AG09319 (cell line): ENCODE data around the gene MINK1.
"Not testable (repeated sequence)": the region's sequence is repeated elsewhere in the genome, so short reads cannot be mapped to it uniquely, and the experiment has no call there.

Experiments used
- DNase-seq: peaks from one replicate; pipeline ENCODE4 v3.0.0-alpha.2; 2010; ENCODE audit warnings: low read depth; ENCODE audit errors: extremely low read depth
- TF ChIP-seq, protein P1 (sequence below): IDR thresholded peaks from 2 replicates; pipeline ENCODE4 v1.5.1; 2011; ENCODE audit warnings: low read depth, mild to moderate bottlenecking, inconsistent platforms, low read length, moderate library complexity

The MINK1 gene

DNA sequence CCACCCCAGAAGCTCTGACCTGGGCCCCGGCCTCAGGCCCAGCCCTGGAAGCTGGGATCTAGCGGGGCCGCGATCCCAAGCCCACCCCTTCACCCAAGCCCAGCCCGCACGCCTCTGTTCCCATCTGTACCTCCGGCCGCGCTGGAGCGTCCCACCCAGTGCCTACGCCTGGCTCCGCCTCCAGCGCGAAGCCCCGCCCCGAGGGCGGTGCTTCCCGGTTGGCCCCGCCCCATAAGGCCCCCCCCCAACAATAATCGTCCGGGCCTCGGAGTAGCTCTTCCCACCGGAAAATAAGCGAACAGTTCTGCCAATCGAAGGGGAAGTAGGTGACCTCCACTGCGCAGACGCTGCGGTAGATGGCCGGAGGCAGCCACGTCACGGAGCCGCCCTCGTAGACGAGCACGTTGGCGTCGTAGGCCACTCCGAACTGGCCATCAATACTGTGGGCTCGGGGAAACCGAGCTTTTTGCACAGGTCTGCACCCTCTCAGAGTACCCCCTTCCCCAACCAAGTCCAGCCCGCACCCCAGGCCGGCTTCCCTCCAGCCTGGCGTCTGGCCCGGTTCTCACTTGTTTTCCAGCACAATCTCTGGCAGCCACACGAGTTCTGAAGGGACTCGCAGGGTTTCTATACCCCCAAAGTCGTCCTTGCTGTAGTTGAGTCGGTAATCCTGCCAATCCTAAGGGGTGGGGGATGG, 68.7 kb downstream of the MINK1 start:
- DNase-seq = no peak
- TF ChIP-seq, protein P1, sequence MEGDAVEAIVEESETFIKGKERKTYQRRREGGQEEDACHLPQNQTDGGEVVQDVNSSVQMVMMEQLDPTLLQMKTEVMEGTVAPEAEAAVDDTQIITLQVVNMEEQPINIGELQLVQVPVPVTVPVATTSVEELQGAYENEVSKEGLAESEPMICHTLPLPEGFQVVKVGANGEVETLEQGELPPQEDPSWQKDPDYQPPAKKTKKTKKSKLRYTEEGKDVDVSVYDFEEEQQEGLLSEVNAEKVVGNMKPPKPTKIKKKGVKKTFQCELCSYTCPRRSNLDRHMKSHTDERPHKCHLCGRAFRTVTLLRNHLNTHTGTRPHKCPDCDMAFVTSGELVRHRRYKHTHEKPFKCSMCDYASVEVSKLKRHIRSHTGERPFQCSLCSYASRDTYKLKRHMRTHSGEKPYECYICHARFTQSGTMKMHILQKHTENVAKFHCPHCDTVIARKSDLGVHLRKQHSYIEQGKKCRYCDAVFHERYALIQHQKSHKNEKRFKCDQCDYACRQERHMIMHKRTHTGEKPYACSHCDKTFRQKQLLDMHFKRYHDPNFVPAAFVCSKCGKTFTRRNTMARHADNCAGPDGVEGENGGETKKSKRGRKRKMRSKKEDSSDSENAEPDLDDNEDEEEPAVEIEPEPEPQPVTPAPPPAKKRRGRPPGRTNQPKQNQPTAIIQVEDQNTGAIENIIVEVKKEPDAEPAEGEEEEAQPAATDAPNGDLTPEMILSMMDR = no peak

DNA sequence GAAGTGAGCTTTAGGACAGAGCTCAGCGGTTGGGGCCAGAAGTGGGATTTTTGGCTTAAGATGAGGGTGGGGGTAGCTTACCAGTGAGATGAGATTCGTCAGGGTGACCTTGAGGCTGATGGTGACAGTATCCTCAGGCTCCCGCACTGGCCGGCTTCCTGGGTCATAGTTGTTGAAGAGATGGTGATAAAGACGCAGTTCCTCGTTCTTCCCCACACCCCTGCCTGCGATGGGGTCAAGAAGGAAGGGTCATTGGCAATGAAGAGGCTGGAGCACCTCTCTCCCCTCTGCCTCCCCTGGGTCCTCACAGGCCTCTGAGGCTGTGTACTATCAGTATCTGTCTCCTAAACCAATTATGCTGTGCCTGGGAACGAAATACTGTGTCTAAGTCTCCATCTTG, 69.4 kb downstream of the MINK1 start:
- TF ChIP-seq, protein P1 = no peak
- DNase-seq = no peak

DNA sequence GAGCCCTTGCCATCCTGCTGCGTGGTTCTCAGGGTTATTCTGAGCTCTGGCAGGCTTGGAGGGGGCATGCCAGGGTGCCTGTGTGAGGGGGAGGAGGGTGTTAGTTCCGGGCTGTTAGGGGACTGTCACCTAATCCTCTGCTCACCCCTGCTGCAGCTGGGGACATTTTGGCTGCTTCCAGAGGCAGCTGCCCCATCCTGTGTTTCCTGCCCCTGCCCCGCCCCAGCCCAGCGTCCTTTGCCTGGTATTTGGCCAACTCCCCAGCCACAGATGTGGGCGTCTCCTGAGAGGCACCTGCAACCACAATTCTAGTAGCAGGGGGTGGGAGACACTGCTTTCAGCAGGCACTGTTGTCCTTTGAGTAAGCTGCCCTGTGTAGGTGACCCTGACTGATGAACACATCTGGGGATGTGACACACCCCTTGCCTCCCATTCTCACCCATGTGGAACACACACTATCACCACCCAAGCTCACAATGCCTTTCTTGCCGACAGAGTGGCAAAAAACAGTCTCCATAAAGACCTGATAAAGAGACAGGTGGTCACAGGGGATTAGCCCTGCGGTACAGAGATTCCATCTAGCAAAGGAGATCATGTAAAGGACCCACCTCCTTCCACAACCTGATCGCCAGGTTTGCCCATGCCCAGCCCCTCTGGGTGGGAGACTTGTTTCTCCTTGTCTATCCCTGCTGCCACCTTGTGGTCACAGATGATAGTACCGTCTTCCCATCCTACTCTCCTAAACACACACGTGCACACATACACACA, 70.1 kb downstream of the MINK1 start, which contains the start of gene CHRNE:
Gene CHRNE, minus strand, starts transcription at position 48 of the 768 bp plus-strand sequence. Its CDS starts 35 bp downstream, at position 13.
- TF ChIP-seq, protein P1 = peak; percentile 78

DNA sequence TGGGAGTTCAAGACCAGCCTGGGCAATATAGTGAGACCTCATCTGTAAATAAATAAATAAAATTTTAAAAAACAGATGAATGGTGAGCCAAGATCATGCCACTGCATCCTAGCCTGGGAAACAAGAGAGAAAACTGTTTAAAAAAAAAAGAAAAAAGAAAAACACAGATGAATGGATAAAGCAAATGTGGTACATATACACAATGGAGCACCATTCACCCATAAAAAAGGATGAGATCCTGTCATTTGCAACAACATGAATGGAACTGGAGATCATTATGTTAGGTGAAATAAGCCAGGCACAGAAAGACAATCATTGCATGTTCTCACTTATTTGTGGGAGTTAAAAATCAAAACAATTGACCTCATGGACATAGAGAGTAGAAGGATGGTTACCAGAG, 73.5 kb downstream of the MINK1 start:
- DNase-seq = not testable (repeated sequence)

More for the DNA sequence above, 70.1 kb downstream of the MINK1 start, which contains the start of gene CHRNE:
- DNase-seq = peak; percentile 52

DNA sequence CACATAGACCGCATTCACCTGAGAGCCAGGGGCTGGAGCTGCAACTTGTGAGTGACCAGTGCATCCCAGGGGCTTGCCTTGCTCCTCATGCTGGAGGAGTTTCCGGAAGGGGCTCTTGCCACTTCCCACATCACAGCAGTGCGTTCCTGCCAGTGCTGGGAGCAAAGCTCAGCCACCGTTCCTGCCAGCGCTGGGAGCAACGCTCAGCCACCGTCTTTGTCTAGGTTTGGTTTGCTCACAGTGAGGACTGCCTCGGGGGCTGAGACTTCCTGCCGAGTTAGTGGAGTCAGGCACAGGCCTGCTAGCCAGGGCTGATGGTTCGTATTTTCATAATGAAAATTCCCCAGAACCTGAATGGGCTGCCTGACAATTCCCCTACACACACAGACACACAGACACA, 75.2 kb downstream of the MINK1 start:
- TF ChIP-seq, protein P1 = no peak
- no peak for DNase-seq

DNA sequence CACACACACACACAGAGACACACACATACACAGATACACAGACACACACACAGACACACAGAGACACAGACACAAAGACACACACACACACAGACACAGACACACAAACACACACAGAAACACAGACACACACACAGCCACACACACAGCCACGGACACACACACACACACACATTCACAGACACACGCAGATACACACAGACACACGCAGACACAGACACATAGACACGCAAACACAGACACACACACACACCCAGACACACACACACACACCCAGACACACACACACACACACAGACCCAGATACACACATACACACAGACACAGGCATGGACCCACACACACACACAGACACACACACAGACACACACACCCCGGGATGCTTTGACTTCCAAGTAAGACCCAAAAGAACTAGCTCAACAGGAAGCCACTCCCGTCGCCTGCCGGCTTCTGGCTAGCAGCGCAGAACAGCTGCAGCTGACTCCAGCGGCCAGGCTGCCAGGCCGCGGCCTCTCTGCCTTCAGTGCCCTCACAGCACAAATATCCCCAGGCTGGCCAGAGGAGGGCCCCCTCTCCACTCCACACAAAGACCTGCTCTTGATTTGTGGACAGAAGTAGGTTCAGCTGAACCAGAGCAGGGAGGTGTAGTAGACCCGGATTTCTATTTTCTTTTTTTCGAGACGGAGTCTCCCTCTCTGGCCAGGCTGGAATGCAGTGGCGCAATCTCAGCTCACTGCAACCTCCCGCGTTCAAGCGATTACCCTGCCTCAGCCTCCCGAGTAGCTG, 75.8 kb downstream of the MINK1 start:
- DNase-seq = peak; percentile 87
- TF ChIP-seq, protein P1 = peak; percentile 87

DNA sequence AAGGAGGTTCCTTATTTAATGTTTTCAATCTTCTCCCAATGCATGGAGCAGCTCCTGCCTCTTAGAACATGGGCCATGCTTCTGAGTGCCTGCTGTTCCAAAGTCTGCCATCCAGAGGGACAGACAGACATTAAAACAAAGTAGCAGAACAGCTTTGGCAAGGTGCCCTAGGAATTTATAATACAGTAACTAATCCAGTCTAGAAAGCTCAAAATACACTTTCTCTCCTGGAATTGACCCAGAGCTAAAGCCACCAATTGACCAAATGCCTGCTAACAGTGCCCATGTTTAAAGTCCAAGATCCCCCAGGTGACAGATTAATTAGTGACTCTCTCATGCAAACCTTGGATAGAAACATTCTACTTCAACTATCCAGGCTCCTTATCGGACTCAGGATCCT, 80.9 kb downstream of the MINK1 start:
- DNase-seq = no peak
- TF ChIP-seq, protein P1 = no peak

DNA sequence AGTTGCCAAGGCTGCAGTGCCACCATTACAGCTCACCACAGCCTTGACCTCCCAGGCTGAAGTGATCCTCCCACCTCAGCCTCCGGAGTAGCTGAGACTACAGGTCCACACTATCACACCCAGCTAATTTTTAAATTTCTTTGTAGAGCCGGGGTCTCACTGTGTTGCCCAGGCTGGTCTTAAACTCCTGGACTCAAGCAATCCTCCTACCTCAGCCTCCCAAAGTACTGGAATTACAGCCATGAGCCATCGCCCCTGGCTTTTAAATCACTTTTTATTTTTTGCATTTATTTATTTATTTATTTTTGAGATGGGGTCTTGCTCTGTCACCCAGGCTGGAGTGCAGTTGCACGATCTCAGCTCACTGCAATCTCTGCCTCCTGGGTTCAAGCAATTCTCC, 81.4 kb downstream of the MINK1 start:
- not testable (repeated sequence) for DNase-seq
